NCI-H128 (cell line): ENCODE measurements around the gene ERN2.
"Not testable (repeated sequence)": the region's sequence is repeated elsewhere in the genome, so short reads cannot be mapped to it uniquely, and the experiment has no call there.

Experiments used
- DNase-seq: peaks from one replicate; lab custom pipeline; 2025; ENCODE audit not compliant: unreplicated experiment; lab: John Stamatoyannopoulos, UW

Gene ERN2

GRCh38 chr16:23722613-23723240 is 9.7 kb upstream of the ERN2 start:
- not testable (repeated sequence) for DNase-seq

GRCh38 chr16:23716484-23716883 is 3.5 kb upstream of the ERN2 start:
- DNase-seq, result no peak

- no peak for DNase-seq
Observed at GRCh38 chr16:23711785-23712184, 1.2 kb downstream of the ERN2 start.

GRCh38 chr16:23710504-23710903 is 2.5 kb downstream of the ERN2 start:
- DNase-seq, result no peak

GRCh38 chr16:23710008-23710407 is 3.0 kb downstream of the ERN2 start:
- DNase-seq, result no peak

GRCh38 chr16:23709536-23709935 is 3.5 kb downstream of the ERN2 start:
- DNase-seq, result no peak

GRCh38 chr16:23706439-23706838 is 6.6 kb downstream of the ERN2 start:
- no peak for DNase-seq

- DNase-seq, result no peak
Observed at GRCh38 chr16:23705517-23705902, 7.5 kb downstream of the ERN2 start.

- no peak for DNase-seq
Observed at GRCh38 chr16:23704772-23705516, 8.1 kb downstream of the ERN2 start.

GRCh38 chr16:23702951-23703350 is 10.1 kb downstream of the ERN2 start:
- DNase-seq, result no peak

GRCh38 chr16:23701045-23701444 is 12.0 kb downstream of the ERN2 start:
- DNase-seq, result no peak

- DNase-seq, result no peak
Observed at GRCh38 chr16:23700509-23700908, 12.5 kb downstream of the ERN2 start.

GRCh38 chr16:23700093-23700492 is 12.9 kb downstream of the ERN2 start:
- no peak for DNase-seq

GRCh38 chr16:23699100-23699499 is 13.9 kb downstream of the ERN2 start:
- no peak for DNase-seq

- DNase-seq, result no peak
Observed at GRCh38 chr16:23695756-23696155, 17.3 kb downstream of the ERN2 start.

- DNase-seq, result no peak
Observed at GRCh38 chr16:23694644-23695373, 18.2 kb downstream of the ERN2 start.

GRCh38 chr16:23694265-23694643 is 18.8 kb downstream of the ERN2 start:
- DNase-seq, result no peak

- no peak for DNase-seq
Observed at GRCh38 chr16:23692190-23692837, 20.7 kb downstream of the ERN2 start.

- DNase-seq, result no peak
Observed at GRCh38 chr16:23691483-23692189, 21.4 kb downstream of the ERN2 start.

GRCh38 chr16:23690771-23691482 is 22.1 kb downstream of the ERN2 start:
- DNase-seq, result no peak
